Skeletal muscle cell (primary cell): Measurements from ENCODE around the gene EVX1.

Experiments
- DNase-seq: peaks from one replicate; pipeline ENCODE4 v3.0.0-alpha.2; 2010; ENCODE audit warnings: low read depth
- H3K4me3 ChIP-seq: 2 replicates; pipeline ENCODE4 v1.5.1; 2011; ENCODE audit warnings: low read depth, mild to moderate bottlenecking, control low read depth, low read length, moderate library complexity

EVX1 gene

DNA sequence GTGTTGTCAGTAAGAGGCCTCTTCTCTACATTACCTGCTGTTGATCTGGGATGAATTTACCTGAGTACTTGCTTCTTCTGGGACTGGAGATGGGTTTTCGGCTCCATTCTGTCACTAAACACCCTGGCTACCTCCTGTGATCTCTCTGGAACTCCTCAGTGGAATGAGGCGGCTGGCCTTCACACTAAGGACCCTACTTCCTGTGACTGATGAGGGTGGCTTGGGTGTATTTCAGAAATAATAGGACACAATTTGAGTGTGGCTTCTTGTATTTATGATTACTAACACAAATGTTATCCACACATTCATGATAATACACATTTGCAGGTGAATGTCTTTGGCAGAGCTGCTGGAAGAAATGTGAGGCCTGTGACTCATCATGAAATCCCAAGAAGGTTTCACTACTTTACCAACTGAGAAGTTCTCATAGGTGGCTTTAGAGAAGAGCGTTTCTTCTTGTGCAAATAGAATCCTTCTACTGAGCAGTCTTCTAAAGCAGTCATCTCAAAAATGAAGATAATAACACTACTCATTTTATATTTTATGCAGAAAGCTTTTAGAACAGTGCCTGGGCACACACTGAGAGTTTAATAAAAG is 21.3 kb upstream of the EVX1 start:
- no peak for DNase-seq
- no peak overlapping the region for H3K4me3 ChIP-seq

DNA sequence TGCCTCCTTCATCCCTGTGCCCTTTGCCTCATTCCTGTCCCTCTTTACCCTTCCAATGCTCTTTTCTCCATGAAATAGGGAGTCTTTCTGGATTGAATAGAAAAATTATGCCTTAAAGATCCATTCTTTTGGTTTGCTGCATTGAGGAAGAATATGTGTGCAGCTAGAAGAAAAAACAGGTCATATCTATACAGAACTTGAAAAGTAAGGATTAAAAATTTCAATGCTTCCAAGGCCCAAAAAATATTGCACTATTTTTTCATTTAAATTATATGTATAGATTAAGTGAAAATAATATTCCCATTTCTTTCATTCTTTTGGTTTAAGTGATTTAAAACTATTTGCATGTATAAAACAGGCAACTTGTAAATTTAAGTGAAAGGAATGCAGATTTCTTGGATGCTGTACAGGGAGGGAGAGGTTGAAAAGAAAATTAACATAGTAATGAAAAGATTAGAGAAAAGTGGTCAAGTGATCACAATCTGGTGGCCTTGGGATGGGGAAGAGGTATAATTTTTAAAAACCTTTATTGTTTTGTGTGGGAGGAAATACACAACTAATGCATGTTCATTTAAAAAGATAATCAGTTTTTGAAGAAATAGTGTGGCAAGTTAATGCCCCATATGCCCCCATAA is 18.5 kb upstream of the EVX1 start:
- H3K4me3 ChIP-seq = no peak overlapping the region
- no peak for DNase-seq

DNA sequence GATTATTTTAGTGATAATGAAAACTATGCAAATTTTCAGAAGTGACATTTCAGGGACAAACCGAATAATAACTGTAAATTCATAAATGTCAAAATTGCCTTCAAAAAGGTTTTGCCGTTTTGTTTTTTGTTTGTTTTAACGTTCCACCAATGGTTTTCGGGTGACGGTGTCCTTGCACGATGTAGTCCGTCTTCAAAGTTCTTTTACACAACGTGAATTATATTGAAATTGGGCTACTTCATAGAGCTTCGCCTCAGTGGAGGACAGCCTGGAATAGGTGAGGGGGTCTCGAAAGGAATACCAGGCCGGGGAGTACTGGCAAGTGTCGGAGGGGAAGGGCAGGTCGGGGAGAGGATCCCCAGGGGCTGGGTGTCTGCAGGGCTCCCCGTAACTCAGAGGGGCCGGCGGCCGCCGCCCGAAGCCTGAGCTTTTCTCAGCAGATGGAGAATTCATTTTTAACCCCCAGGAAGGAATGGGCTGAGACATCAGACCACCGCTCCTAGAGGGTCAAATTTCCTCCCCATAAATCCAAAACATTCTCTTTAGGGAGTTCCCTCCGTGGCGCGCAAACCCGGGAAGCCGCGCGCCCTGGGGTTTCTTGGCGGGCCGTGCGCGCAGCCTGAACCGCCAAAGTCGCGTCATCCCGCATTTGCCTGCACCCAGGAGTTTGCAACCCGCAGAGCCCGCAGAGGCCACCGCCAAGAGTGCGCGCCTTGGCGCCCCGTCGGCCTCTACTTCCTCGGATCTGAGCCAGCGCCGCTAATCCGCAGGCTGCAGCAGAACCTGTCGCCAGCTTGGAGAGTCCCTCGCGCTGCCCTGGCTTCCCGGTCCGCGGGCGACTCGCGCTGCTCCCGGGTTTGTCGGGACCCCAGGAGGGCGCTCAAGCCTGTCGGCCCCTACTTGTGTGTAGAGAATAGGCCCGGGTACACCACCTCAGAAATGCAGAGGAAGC is 17.3 kb upstream of the EVX1 start:
- H3K4me3 ChIP-seq = no peak overlapping the region
- DNase-seq = no peak

DNA sequence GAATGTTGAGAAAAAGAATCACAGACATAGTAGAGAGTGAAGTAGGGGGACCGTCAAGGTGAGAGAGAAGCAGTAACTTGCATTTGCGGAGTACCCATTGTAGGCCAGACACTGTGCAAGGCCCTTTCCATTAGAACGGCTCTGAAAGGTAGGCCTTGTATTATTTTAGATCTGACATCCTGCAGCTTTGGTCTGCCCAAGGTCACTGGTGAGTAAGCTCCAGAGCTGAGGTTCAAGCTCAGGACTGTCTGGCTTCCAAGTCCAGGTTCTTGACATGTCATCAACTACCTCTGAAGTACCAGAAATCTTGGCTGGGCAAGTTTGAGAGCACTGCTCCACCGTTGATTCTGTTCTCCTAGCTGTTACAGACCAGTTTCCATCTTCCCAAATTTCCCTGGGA is 13.2 kb upstream of the EVX1 start:
- H3K4me3 ChIP-seq = no peak overlapping the region
- no peak for DNase-seq

GRCh38 chr7:27235387-27236311 is 7.0 kb upstream of the EVX1 start:
- H3K4me3 ChIP-seq = peak overlapping the region; percentile 55
- no peak for DNase-seq

DNA sequence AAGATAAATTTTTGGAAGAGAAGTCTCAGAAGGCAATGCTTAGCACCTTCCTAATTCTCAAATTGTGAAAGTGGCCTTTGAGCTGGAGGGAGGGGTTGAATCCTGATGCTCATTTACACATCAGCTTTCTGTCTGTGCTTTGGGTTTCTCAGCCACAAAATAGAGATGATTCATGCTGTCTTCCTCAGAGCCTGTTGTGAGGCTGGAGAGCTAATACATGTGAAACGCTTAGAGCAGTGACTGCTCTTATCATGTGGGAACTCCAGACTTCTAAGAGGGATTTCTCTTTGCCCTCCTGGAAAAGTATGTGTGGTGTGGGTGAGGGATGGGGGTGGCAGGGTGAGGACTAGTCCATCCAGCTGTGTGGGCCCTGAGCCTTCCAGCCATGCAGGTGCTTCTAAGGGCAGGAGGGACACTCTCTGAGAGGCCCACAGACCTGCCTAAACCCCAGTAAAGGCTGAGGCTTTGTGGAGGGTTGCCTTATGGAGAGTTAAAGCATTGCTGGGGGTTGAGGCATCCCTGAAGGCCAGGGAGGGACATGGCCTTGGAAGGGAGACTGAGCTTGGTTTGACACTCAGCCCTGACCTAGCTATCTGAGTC is 4.8 kb upstream of the EVX1 start:
- H3K4me3 ChIP-seq = no peak overlapping the region
- no peak for DNase-seq

DNA sequence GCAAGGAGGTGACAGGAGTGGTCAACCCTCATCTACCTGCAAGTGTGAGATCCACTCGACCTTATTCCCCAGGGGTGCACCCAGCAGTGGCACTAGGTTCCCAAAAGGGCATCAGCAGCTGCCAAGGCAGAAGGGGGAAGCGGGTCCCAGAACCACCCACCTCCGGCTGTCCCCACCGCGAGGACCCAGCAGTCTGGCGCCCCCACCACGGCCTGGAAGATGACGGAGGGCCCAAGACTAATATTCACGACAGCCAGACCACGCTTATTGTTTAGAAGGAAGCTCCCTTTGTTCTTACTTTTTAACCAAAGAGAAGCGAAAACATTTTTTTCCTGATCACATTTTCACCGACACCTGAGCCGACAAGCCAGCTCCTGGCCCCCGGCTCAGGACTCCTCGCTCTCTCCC is 3.6 kb upstream of the EVX1 start:
- no peak overlapping the region for H3K4me3 ChIP-seq
- DNase-seq = no peak

DNA sequence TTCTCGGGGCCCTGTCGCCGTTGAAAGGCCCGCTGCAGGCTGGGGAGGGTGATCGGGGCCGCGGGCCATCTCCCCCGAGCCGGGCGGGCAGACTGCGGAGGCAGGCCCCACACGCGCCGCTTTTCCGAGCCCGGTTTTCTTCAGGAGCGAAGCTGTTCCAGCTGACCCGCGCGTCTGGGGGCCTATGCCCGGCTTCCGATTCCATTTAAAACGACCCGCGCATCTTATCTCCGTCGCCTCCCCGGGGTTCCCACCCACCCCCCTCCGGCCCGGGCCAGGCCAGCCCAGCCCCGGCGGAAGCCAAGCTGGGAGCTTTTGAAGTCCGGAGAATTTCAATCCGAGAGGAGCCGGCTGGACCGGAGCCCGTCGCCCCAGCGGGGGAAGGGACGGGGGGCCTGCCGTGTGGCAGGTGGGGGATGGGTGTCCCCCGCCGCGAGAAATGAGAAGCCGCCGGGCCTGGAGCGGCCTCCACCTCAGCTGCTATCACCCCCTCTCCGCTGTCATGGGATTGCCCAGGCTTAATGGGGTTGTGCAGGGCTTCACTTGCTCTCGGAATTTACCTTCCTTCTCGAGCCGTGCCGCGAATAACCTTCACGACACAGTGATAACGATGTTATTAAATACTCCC is 3.1 kb upstream of the EVX1 start:
- DNase-seq = no peak
- H3K4me3 ChIP-seq = no peak overlapping the region

DNA sequence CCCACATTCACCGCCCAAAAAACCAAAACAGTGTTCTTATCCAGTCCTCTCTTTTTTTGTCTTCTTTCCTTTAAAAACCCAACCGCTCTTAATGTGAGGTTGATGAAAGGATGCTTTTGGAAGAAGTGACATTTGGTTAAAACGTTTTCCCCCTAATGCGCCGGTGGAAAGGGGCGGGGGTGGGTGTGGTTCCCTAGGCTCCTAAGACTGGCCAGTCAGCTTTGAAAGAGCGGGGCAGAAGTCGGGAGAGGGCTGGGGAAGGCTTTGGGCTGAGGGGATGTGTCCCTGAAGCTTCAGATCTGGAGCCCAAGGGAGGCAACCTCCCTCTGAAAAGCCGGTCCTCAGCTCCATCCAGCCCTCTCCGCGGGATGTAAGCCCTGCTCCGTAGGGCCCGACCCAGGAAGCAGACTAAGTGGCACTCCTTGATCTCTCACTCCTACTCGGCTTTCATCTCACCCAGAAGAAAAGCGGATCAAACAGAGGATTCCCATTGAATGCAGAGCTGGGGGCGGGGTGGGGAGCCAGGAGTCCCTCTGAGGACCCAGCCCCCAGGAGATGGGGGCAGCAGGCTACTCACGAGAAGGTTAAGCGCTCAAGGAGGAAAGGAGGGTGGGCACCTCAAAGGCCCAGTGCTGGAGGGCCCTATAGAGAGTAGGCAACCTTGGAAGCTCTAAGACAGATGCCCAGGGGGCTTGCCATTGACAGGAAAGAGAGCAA is 2.4 kb upstream of the EVX1 start:
- no peak overlapping the region for H3K4me3 ChIP-seq
- no peak for DNase-seq

- DNase-seq = no peak
- H3K4me3 ChIP-seq = no peak overlapping the region
Observed at GRCh38 chr7:27241189-27242056, 1.2 kb upstream of the EVX1 start.

- H3K4me3 ChIP-seq = peak overlapping the region; percentile 14
- DNase-seq = no peak
Observed at GRCh38 chr7:27242154-27242553, 448 bp upstream of the EVX1 start.

GRCh38 chr7:27243340-27244163 is 950 bp downstream of the EVX1 start:
- no peak overlapping the region for H3K4me3 ChIP-seq
- DNase-seq = no peak

DNA sequence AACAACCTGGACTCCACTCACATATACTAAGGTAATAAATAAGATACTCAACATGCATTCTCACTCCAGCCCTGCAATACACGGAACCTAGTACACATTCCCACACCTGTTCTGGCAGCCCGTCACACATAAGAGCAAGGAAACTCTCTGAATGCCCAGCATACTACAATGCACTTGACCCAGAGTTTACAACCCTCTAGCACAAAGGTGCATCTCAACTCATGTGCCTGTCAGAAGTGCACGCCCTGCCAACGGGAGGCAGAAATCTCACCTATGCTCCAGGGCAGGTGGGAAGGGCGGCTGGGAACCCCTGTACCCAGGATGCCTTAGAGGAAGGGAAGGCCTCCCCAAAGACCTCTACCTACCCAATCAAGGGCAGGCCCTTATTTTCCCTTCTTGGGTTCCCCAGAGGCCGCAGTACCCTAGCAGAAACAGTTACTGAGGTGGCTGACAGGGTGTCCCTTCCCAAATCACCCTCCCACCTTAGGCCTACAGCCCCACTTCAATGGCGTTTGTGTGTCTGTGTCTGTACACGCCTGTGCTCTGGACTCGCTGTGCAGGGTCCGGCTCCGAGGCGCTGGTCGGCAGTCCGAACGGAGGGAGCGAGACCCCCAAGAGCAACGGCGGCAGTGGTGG is 2.0 kb downstream of the EVX1 start:
- no peak overlapping the region for H3K4me3 ChIP-seq
- no peak for DNase-seq

- DNase-seq = no peak
- H3K4me3 ChIP-seq = no peak overlapping the region
Observed at GRCh38 chr7:27245124-27245797, 2.7 kb downstream of the EVX1 start.
